ENCODE data around the gene CARD19. TPM values are rescaled to one million over a fixed set of nuclear protein-coding genes. Genes with fewer than 3 reads are reported as not detected.

The CARD19 gene
- total and polyA plus RNA-seq, 8 donors = 16.9 to 43.0 (median 23.1) TPM

GRCh38 chr9:93061791-93062763 lies 33.9 kb upstream of the CARD19 start:
- Histone ChIP-seq H3K36me3 (no peaks in the 10 kb centered on the region), H3K9me3 (no peaks in the 10 kb centered on the region), H3K27ac (no peak overlapping the region), H3K27me3 (no peaks in the 10 kb centered on the region), H3K4me1 (peaks cover 6 to 62% of the 10 kb centered on the region in 2 donors), H3K4me3 (no peak overlapping the region)
- DNase-seq = peak in 1 of 4 donors; percentile 61
- intact Hi-C loops (cut with DNase I) = no loop called here
- no peak for TF ChIP-seq CTCF (IDR thresholded peaks at IDR 0.05)
- ATAC-seq = no peak

- Histone ChIP-seq H3K4me3 (no peak overlapping the region), H3K36me3 (no peaks in the 10 kb centered on the region), H3K27ac (peak overlapping the region in 1 of 2 donors; percentile 46), H3K9me3 (no peaks in the 10 kb centered on the region), H3K4me1 (peaks cover 0 to 45% of the 10 kb centered on the region in 2 donors), H3K27me3 (no peaks in the 10 kb centered on the region)
- intact Hi-C loops (cut with DNase I) = no loop called here
- DNase-seq (peak in 2 of 4 donors; percentile 64 to 83), ATAC-seq (peak; percentile 51)
- TF ChIP-seq CTCF (IDR thresholded peaks at IDR 0.05) = no peak
These were observed 31.5 kb upstream of the CARD19 start for GRCh38 chr9:93064392-93065134.

- peak; percentile 7 for ATAC-seq
- DNase-seq = peak in 1 of 4 donors; percentile 68
- Histone ChIP-seq H3K27me3 (no peaks in the 10 kb centered on the region), H3K4me1 (peaks cover 0 to 38% of the 10 kb centered on the region in 2 donors), H3K27ac (peak overlapping the region in 1 of 2 donors; percentile 46), H3K9me3 (no peaks in the 10 kb centered on the region), H3K4me3 (no peak overlapping the region), H3K36me3 (no peaks in the 10 kb centered on the region)
- intact Hi-C loops (cut with DNase I) = no loop called here
- TF ChIP-seq CTCF (IDR thresholded peaks at IDR 0.05) = no peak
These were observed 30.8 kb upstream of the CARD19 start for GRCh38 chr9:93065135-93065720.

- DNase-seq = no peak
- Histone ChIP-seq H3K9me3 (no peaks in the 10 kb centered on the region), H3K27me3 (no peaks in the 10 kb centered on the region), H3K27ac (no peak overlapping the region), H3K4me3 (no peak overlapping the region), H3K36me3 (no peaks in the 10 kb centered on the region), H3K4me1 (peaks cover 0 to 22% of the 10 kb centered on the region in 2 donors)
- TF ChIP-seq CTCF (IDR thresholded peaks at IDR 0.05) = no peak
- no peak for ATAC-seq
- intact Hi-C loops (cut with DNase I) = no loop called here
These were observed 28.9 kb upstream of the CARD19 start for GRCh38 chr9:93066978-93067603.
